Measurements from ENCODE around the gene PVALB. TPM values are rescaled to one million over a fixed set of nuclear protein-coding genes. Genes with fewer than 3 reads are reported as not detected.

Gene PVALB
- total and polyA plus RNA-seq, 10 of the 15 experiments (the other 5 are each of a cell fraction or from before 2014, with no cell fraction given) = not detected

DNA sequence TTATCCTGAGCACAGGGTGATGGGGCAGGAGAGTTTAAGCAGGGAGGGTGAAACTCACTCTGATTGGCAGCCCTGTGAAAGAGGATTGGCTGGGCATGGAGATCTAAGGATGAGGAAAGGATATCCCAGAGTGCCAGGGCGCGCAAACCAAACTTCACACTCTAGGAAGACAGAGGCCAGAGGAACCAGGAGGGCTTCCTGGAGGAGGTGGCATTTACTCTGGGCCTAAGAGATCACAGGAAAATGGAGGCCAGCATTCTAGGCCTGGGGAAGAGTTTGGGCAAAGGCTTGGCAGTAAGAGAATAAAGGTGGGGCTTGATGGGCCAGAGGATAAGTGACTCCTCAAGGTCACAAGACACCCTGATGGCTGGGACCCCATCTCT is 43.6 kb upstream of the PVALB start (continued):
- TF ChIP-seq, protein P1, sequence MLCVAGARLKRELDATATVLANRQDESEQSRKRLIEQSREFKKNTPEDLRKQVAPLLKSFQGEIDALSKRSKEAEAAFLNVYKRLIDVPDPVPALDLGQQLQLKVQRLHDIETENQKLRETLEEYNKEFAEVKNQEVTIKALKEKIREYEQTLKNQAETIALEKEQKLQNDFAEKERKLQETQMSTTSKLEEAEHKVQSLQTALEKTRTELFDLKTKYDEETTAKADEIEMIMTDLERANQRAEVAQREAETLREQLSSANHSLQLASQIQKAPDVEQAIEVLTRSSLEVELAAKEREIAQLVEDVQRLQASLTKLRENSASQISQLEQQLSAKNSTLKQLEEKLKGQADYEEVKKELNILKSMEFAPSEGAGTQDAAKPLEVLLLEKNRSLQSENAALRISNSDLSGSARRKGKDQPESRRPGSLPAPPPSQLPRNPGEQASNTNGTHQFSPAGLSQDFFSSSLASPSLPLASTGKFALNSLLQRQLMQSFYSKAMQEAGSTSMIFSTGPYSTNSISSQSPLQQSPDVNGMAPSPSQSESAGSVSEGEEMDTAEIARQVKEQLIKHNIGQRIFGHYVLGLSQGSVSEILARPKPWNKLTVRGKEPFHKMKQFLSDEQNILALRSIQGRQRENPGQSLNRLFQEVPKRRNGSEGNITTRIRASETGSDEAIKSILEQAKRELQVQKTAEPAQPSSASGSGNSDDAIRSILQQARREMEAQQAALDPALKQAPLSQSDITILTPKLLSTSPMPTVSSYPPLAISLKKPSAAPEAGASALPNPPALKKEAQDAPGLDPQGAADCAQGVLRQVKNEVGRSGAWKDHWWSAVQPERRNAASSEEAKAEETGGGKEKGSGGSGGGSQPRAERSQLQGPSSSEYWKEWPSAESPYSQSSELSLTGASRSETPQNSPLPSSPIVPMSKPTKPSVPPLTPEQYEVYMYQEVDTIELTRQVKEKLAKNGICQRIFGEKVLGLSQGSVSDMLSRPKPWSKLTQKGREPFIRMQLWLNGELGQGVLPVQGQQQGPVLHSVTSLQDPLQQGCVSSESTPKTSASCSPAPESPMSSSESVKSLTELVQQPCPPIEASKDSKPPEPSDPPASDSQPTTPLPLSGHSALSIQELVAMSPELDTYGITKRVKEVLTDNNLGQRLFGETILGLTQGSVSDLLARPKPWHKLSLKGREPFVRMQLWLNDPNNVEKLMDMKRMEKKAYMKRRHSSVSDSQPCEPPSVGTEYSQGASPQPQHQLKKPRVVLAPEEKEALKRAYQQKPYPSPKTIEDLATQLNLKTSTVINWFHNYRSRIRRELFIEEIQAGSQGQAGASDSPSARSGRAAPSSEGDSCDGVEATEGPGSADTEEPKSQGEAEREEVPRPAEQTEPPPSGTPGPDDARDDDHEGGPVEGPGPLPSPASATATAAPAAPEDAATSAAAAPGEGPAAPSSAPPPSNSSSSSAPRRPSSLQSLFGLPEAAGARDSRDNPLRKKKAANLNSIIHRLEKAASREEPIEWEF (IDR thresholded peaks at IDR 0.05; ENCODE audit: insufficient replicate concordance, low read depth, low read length) = no peak
- TF ChIP-seq SMAD5 (IDR thresholded peaks at IDR 0.05; ENCODE audit: low read depth) = no peak
- no peak for TF ChIP-seq SUPT20H (IDR thresholded peaks at IDR 0.05; ENCODE audit: borderline replicate concordance, control insufficient read depth, low read depth, low read length)
- peak; percentile 60; the same call in 1 of the 2 replicates for TF ChIP-seq ESRRA (IDR thresholded peaks at IDR 0.05; ENCODE audit: low read length)

DNA sequence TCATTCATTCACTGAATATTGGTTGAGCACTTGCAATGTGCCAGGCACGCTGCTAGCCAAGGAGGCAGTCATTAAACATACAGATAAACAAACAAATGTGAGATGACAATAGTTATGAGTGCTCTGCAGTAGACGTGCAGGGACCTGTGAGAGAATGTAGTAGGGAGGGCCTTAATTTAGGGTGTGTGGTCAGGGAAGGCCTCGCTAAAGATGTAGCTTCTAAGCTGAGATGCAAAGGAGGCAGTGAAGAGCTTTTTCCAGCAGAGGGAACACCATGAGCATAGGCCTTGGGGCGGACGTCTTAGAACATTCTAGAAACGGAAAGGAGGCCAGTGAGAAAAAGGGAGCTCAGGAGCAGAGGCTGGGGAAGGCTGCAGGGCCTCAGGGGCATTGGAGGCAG is 43.2 kb upstream of the PVALB start:
- Histone ChIP-seq H4K20me1 (ENCODE audit: control insufficient read depth, insufficient read depth) (no peaks in the 10 kb centered on the region), H3K79me2 (ENCODE audit: control insufficient read depth, insufficient read depth, low read length) (peaks cover 11% of the 10 kb centered on the region), H2AFZ (ENCODE audit: control insufficient read depth, low read depth, low read length) (peak overlapping the region; percentile 63), H3K4me3 (no peak overlapping the region), H3K36me3 (ENCODE audit: control insufficient read depth in 2 of 2, insufficient read depth in 2 of 2, low read length in 1 of 2) (peaks cover 0 to 2% of the 10 kb centered on the region in 2 experiments; a peak in 2 of 4 replicates), H3K4me2 (ENCODE audit: control insufficient read depth, insufficient read depth) (peak overlapping the region; percentile 100), H3K27ac (ENCODE audit: control insufficient read depth, insufficient read depth) (peak overlapping the region; percentile 98), H3K9me3 (replicated peaks; ENCODE audit: control insufficient read depth, insufficient read depth, low read length) (no peaks in the 10 kb centered on the region), H3K9ac (ENCODE audit: control insufficient read depth, insufficient read depth, low read length) (peak overlapping the region; percentile 85), H3K4me1 (ENCODE audit: control insufficient read depth, insufficient read depth, low read length) (peaks cover 64% of the 10 kb centered on the region), H3K27me3 (replicated peaks in 1 of 2; ENCODE audit: control insufficient read depth in 2 of 2, insufficient read depth in 2 of 2, low read length in 1 of 2) (no peaks in the 10 kb centered on the region)
- WGBS (ENCODE audit: insufficient coverage, insufficient replicate concordance, low lambda C conversion rate, missing lambda C conversion rate) = 62% methylated on average over 6 of the region's 6 CpGs
- intact Hi-C loops (cut with micrococcal nuclease; ENCODE audit: unreplicated experiment) (loop anchor here (5.0 kb wide), 2 partner anchors 302 to 333 kb away; partner anchors contain the start of gene EIF3D), in situ Hi-C loops (cut with MboI) (no loop called here)
- DNase-seq (ENCODE audit: low read depth, low spot score) = no peak
- TF ChIP-seq ATF7 (IDR thresholded peaks at IDR 0.05; ENCODE audit: low read depth) (no peak), RCOR1 (conservative IDR thresholded peaks at IDR 0.05; ENCODE audit: low read depth, low read length) (0 out of 2 replicates have a peak, but pooled peaks have one; percentile 42), NBN (IDR thresholded peaks at IDR 0.05) (no peak), TCF12 (IDR thresholded peaks at IDR 0.05; ENCODE audit: low read depth, low read length) (no peak), ZNF207 (IDR thresholded peaks at IDR 0.05; ENCODE audit: borderline replicate concordance) (no peak), CTCF (IDR thresholded peaks at IDR 0.05 in 2 of 3, conservative IDR thresholded peaks at IDR 0.05 in 1 of 3; ENCODE audit: control insufficient read depth in 2 of 3, extremely low read depth in 1 of 3, insufficient read depth in 1 of 3, low read depth in 3 of 3, low read length in 3 of 3) (peak in 2 of 3 experiments; percentile 28 to 29; a peak in 3 of 6 replicates)
- TF ChIP-seq, protein P2, sequence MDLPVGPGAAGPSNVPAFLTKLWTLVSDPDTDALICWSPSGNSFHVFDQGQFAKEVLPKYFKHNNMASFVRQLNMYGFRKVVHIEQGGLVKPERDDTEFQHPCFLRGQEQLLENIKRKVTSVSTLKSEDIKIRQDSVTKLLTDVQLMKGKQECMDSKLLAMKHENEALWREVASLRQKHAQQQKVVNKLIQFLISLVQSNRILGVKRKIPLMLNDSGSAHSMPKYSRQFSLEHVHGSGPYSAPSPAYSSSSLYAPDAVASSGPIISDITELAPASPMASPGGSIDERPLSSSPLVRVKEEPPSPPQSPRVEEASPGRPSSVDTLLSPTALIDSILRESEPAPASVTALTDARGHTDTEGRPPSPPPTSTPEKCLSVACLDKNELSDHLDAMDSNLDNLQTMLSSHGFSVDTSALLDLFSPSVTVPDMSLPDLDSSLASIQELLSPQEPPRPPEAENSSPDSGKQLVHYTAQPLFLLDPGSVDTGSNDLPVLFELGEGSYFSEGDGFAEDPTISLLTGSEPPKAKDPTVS (IDR thresholded peaks at IDR 0.05; ENCODE audit: low read depth, low read length) = peak; percentile 86; the same call in 1 of the 2 replicates
- ChIA-PET SMC1A (ENCODE audit: uncharacterized antibody, unreplicated experiment) (interaction anchor here (0.8 to 8.7 kb wide), 13 partner anchors 14 to 400 kb away, joined by 3 to 72 read pairs (median 8); partner anchors contain the start of gene CSF2RB), POLR2A (interaction anchor here (0.6 to 6.2 kb wide), 10 partner anchors 19 to 383 kb away, joined by 3 to 51 read pairs (median 10); partner anchors contain the start of genes CSF2RB and IFT27), RAD21 (ENCODE audit: unreplicated experiment) (interaction anchor here (1.0 to 8.5 kb wide), 8 partner anchors 14 to 730 kb away, joined by 3 to 94 read pairs (median 20); partner anchors contain the start of gene CSF2RB), CTCF (interaction anchor here (0.7 to 12.7 kb wide), 13 partner anchors 14 to 339 kb away, joined by 3 to 310 read pairs (median 7); partner anchors contain the start of gene CSF2RB)
- no peak for ATAC-seq
- no peak for FAIRE-seq
- BruUV-seq (replicated peaks) = no TSS peak

Data from GM12878 (cell line).